IMR-90 (cell line): ENCODE data around the gene STOX2. TPM values are rescaled to one million over a fixed set of nuclear protein-coding genes. Genes with fewer than 3 reads are reported as not detected.

Experiments
- ATAC-seq: fragments of 200-7000 bp; cut with Tn5 transposase; 2 replicates; pipeline ENCODE4 v1.9.1; 2020; ENCODE audit warnings: low read depth, mild to moderate bottlenecking, moderate library complexity
- BruUV-seq: library from RNA; stranded (reverse); fragments of 400-500 nt; replicated peaks from 2 replicates; lab custom pipeline; 2021; lab: Mats Ljungman, UMichigan
- CTCF ChIA-PET: fragments of 300-600 bp; formaldehyde crosslinking; extraction: SDS; loops from one replicate; lab custom pipeline; 2021; ENCODE audit warnings: antibody characterized with exemption; lab: Yijun Ruan, JAX
- POLR2A ChIA-PET: fragments of 300-600 bp; sonication (Branson Sonifier 250); formaldehyde crosslinking; loops from one replicate; lab custom pipeline; 2022; ENCODE audit warnings: antibody characterized with exemption; ENCODE audit not compliant: unreplicated experiment; lab: Charles Lee
- DNase-seq: peaks from one replicate; pipeline ENCODE4 v3.0.0; 2013
- H2AFZ ChIP-seq: replicated peaks from 2 replicates; pipeline ENCODE3; 2013; ENCODE audit warnings: low read length, mild to moderate bottlenecking; ENCODE audit not compliant: poor library complexity
- H2AK5ac ChIP-seq: 2 replicates; pipeline ENCODE4 v1.6.1; 2013; ENCODE audit warnings: low read depth, low read length, inconsistent platforms
- H2AK9ac ChIP-seq: replicated peaks from 2 replicates; pipeline ENCODE3; 2013; ENCODE audit warnings: mild to moderate bottlenecking, low read depth, low read length, moderate library complexity; ENCODE audit not compliant: poor library complexity
- H2BK120ac ChIP-seq: 2 replicates; pipeline ENCODE4 v1.6.1; 2013; ENCODE audit warnings: low read depth, low read length, inconsistent platforms
- H2BK15ac ChIP-seq: 3 replicates; pipeline ENCODE4 v1.6.1; 2013; ENCODE audit warnings: low read depth, low read length, inconsistent platforms
- H2BK20ac ChIP-seq: 2 replicates; pipeline ENCODE4 v1.6.1; 2013; ENCODE audit warnings: low read depth, mild to moderate bottlenecking, inconsistent platforms, low read length, moderate library complexity
- H2BK5ac ChIP-seq: 2 replicates; pipeline ENCODE4 v1.6.1; 2013; ENCODE audit warnings: mild to moderate bottlenecking, low read depth, low read length, inconsistent platforms; ENCODE audit not compliant: poor library complexity, severe bottlenecking
- H3K14ac ChIP-seq: replicated peaks from 2 replicates; pipeline ENCODE4 v1.6.1; 2013; ENCODE audit warnings: low read depth, low read length, inconsistent platforms
- H3K18ac ChIP-seq: 2 replicates; pipeline ENCODE4 v1.6.1; 2013; ENCODE audit warnings: low read depth, low read length, control low read depth
- H3K23ac ChIP-seq: 2 replicates; pipeline ENCODE4 v1.6.1; 2013; ENCODE audit warnings: low read depth, low read length, inconsistent platforms
- H3K27ac ChIP-seq: 2 replicates; pipeline ENCODE4 v1.5.1; 2013; ENCODE audit warnings: mild to moderate bottlenecking, control low read depth, low read length; ENCODE audit not compliant: insufficient read depth
- H3K27me3 ChIP-seq: 2 replicates; pipeline ENCODE4 v1.6.1; 2013; ENCODE audit warnings: low read length; ENCODE audit not compliant: control insufficient read depth, insufficient read depth
- H3K36me3 ChIP-seq: 2 replicates; pipeline ENCODE4 v1.6.1; 2013; ENCODE audit warnings: low read length, mixed read lengths; ENCODE audit not compliant: control insufficient read depth, insufficient read depth
- H3K4ac ChIP-seq: 2 replicates; pipeline ENCODE4 v1.6.1; 2013; ENCODE audit warnings: low read depth, low read length, inconsistent platforms
- H3K4me1 ChIP-seq: 2 replicates; pipeline ENCODE4 v1.6.1; 2013; ENCODE audit warnings: low read length, mixed read lengths; ENCODE audit not compliant: control insufficient read depth, insufficient read depth
- H3K4me2 ChIP-seq: 2 replicates; pipeline ENCODE4 v1.6.1; 2013; ENCODE audit warnings: low read depth, mild to moderate bottlenecking, control low read depth, low read length, moderate library complexity
- H3K4me3 ChIP-seq: 2 replicates; pipeline ENCODE4 v1.5.1; 2013; ENCODE audit warnings: low read depth, mild to moderate bottlenecking, control low read depth, low read length, moderate library complexity; ENCODE audit not compliant: insufficient read depth
- H3K56ac ChIP-seq: 2 replicates; pipeline ENCODE4 v1.6.1; 2013; ENCODE audit warnings: low read length, inconsistent platforms; ENCODE audit not compliant: insufficient read depth; ENCODE audit errors: extremely low read depth
- H3K79me1 ChIP-seq, 2 experiments: 2 replicates each; pipeline ENCODE4 v1.6.1; 2013; ENCODE audit warnings: low read length in 2 of 2, inconsistent platforms in 1 of 2, low read depth in 1 of 2
- H3K9ac ChIP-seq: 2 replicates; pipeline ENCODE4 v1.6.1; 2013; ENCODE audit warnings: low read depth, low read length, control low read depth
- H3K9me1 ChIP-seq: 2 replicates; pipeline ENCODE4 v1.6.1; 2013; ENCODE audit warnings: low read length, inconsistent platforms; ENCODE audit not compliant: insufficient read depth
- H3K9me3 ChIP-seq: 2 replicates; pipeline ENCODE4 v1.6.1; 2013; ENCODE audit warnings: low read length; ENCODE audit not compliant: control insufficient read depth, insufficient read depth
- H4K20me1 ChIP-seq: 2 replicates; pipeline ENCODE4 v1.6.1; 2013; ENCODE audit warnings: low read length, inconsistent platforms; ENCODE audit not compliant: insufficient read depth
- H4K5ac ChIP-seq: 2 replicates; pipeline ENCODE4 v1.6.1; 2013; ENCODE audit warnings: mild to moderate bottlenecking, low read depth, low read length, control low read depth
- H4K8ac ChIP-seq, 2 experiments: 2 replicates each; pipeline ENCODE4 v1.6.1; 2013; ENCODE audit warnings: low read depth in 2 of 2, low read length in 2 of 2, control low read depth in 1 of 2, inconsistent platforms in 1 of 2
- H4K91ac ChIP-seq: 2 replicates; pipeline ENCODE4 v1.6.1; 2013; ENCODE audit warnings: low read depth, low read length, inconsistent platforms; ENCODE audit not compliant: insufficient read depth
- BHLHE40 ChIP-seq: fragments of 150-350 bp; IDR thresholded peaks from 2 replicates; pipeline ENCODE4 v1.6.1; 2016; ENCODE audit warnings: mild to moderate bottlenecking, low read depth, low read length
- CEBPB ChIP-seq: IDR thresholded peaks from 2 replicates; pipeline ENCODE4 v1.6.1; 2012; ENCODE audit warnings: low read depth, low read length, improper control_type of control experiment
- CHD1 ChIP-seq: IDR thresholded peaks from 2 replicates; pipeline ENCODE4 v1.6.1; 2012; ENCODE audit warnings: low read depth, low read length, improper control_type of control experiment
- CTCF ChIP-seq: conservative IDR thresholded peaks from 2 replicates; pipeline ENCODE4 v1.5.1; 2012; ENCODE audit warnings: mild to moderate bottlenecking, low read depth, low read length, improper control_type of control experiment
- ELK1 ChIP-seq: fragments of 150-350 bp; IDR thresholded peaks from 2 replicates; pipeline ENCODE4 v1.6.1; 2016; ENCODE audit warnings: low read depth, mild to moderate bottlenecking, low read length, moderate library complexity, borderline replicate concordance
- FOS ChIP-seq: fragments of 150-350 bp; IDR thresholded peaks from 2 replicates; pipeline ENCODE4 v1.6.1; 2016; ENCODE audit warnings: low read depth, low read length
- MAFK ChIP-seq: IDR thresholded peaks from 2 replicates; pipeline ENCODE4 v1.6.1; 2012; ENCODE audit warnings: low read depth, low read length, improper control_type of control experiment
- MXI1 ChIP-seq: IDR thresholded peaks from 2 replicates; pipeline ENCODE4 v1.6.1; 2012; ENCODE audit warnings: low read depth, mild to moderate bottlenecking, low read length, moderate library complexity, borderline replicate concordance
- NFE2L2 ChIP-seq: fragments of 150-350 bp; IDR thresholded peaks from 2 replicates; pipeline ENCODE4 v1.6.1; 2016; ENCODE audit warnings: low read depth, mild to moderate bottlenecking, low read length
- POLR2A ChIP-seq: IDR thresholded peaks from 2 replicates; pipeline ENCODE4 v1.6.1; 2012; ENCODE audit warnings: mild to moderate bottlenecking, low read depth, low read length
- RCOR1 ChIP-seq: IDR thresholded peaks from 2 replicates; pipeline ENCODE4 v1.6.1; 2012; ENCODE audit warnings: mild to moderate bottlenecking, low read length, improper control_type of control experiment; ENCODE audit not compliant: insufficient replicate concordance
- RFX5 ChIP-seq: IDR thresholded peaks from 2 replicates; pipeline ENCODE4 v1.8.0; 2012; ENCODE audit warnings: low read depth, mild to moderate bottlenecking, low read length, moderate library complexity
- WGBS, 2 experiments: methylation state at CpG; one replicate each; pipeline versions ENCODE4 v1.1.5 to v1.1.7; 2013; ENCODE audit warnings: missing lambda C conversion rate in 2 of 2; ENCODE audit not compliant: insufficient read length in 1 of 2; ENCODE audit errors: extremely low coverage in 2 of 2; 5-methylcytosine and 5-hydroxymethylcytosine counted together
- dilution Hi-C: fragments of 300-500 bp; cut with HindIII; formaldehyde crosslinking; loops from one replicate; pipeline ENCODE4 v1.14.3; 2018; ENCODE audit warnings: low sequenced_read_pairs; ENCODE audit not compliant: unreplicated experiment
- in situ Hi-C: fragments of 300-500 bp; cut with MboI; formaldehyde crosslinking; loops from 3 replicates; pipeline ENCODE4 v1.14.3; 2019; ENCODE audit warnings: low sequenced_read_pairs, inconsistent platforms, mixed read lengths
- intact Hi-C: fragments of 100-400 bp; cut with micrococcal nuclease; formaldehyde crosslinking; loops from 2 replicates; pipeline ENCODE4 v1.10.0; 2022
- polyA plus RNA-seq, 3 experiments: library from polyadenylated mRNA; depleted of rRNA; stranded (reverse); fragments of >200 nt; gene quantifications; 2 replicates each; pipeline ENCODE4 v1.2.3, GENCODE V29; 2012; ENCODE audit warnings: low replicate concordance in 1 of 3
- total RNA-seq: library from RNA; depleted of rRNA; stranded (reverse); fragments of >200 nt; gene quantifications from 2 replicates; pipeline ENCODE4 v1.2.3, GENCODE V29; 2012
- TF ChIP-seq, protein P1 (sequence below): fragments of 150-350 bp; IDR thresholded peaks from 2 replicates; pipeline ENCODE4 v1.6.1; 2017; ENCODE audit warnings: mild to moderate bottlenecking, antibody characterized with exemption, low read length, low read depth

The STOX2 gene
- total and polyA plus RNA-seq, 2 of the 4 experiments (the other 2 are of a cell fraction) = 1.1 to 5.4 TPM

GRCh38 chr4:183889190-183889589 lies 15.9 kb upstream of the STOX2 start:
- H2AFZ ChIP-seq = no peak overlapping the region
- H3K79me1 ChIP-seq = no peaks in the 10 kb centered on the region
- H2AK9ac ChIP-seq = no peak overlapping the region
- no peak overlapping the region for H2BK5ac ChIP-seq
- H3K56ac ChIP-seq = no peak overlapping the region
- intact Hi-C loops (no loop called here), dilution Hi-C loops (no loop called here), in situ Hi-C loops (no loop called here)
- no peak overlapping the region for H2BK120ac ChIP-seq
- POLR2A ChIA-PET = no interaction called here
- H3K9me3 ChIP-seq = no peaks in the 10 kb centered on the region
- no peaks in the 10 kb centered on the region for H3K9me1 ChIP-seq
- no peaks in the 10 kb centered on the region; the same call in 1 of the 2 replicates for H3K27me3 ChIP-seq
- TF ChIP-seq MXI1 = no peak
- TF ChIP-seq NFE2L2 = no peak
- TF ChIP-seq RFX5 = no peak
- no peak for TF ChIP-seq FOS
- no peak for TF ChIP-seq CEBPB
- no peak for TF ChIP-seq CHD1
- no peak for TF ChIP-seq RCOR1
- no peak for TF ChIP-seq CTCF
- no peak for TF ChIP-seq ELK1
- no peak for TF ChIP-seq BHLHE40
- TF ChIP-seq MAFK = no peak
- TF ChIP-seq POLR2A = no peak
- TF ChIP-seq, protein P1, sequence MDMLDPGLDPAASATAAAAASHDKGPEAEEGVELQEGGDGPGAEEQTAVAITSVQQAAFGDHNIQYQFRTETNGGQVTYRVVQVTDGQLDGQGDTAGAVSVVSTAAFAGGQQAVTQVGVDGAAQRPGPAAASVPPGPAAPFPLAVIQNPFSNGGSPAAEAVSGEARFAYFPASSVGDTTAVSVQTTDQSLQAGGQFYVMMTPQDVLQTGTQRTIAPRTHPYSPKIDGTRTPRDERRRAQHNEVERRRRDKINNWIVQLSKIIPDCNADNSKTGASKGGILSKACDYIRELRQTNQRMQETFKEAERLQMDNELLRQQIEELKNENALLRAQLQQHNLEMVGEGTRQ = no peak
- H3K18ac ChIP-seq = no peak overlapping the region
- no peak overlapping the region for H3K23ac ChIP-seq
- H4K5ac ChIP-seq = no peak overlapping the region
- no peaks in the 10 kb centered on the region for H4K20me1 ChIP-seq
- H2BK20ac ChIP-seq = no peak overlapping the region
- no TSS peak for BruUV-seq
- no peak overlapping the region for H3K4me3 ChIP-seq
- no peak overlapping the region for H3K27ac ChIP-seq
- WGBS, 2 experiments = 86% methylated on average over 1 of the region's 5 CpGs; no CpG with 5 or more reads in 1 of the 2 experiments
- H4K8ac ChIP-seq = no peak overlapping the region
- H3K14ac ChIP-seq = no peak overlapping the region
- H3K4me2 ChIP-seq = no peak overlapping the region
- no peak overlapping the region for H2BK15ac ChIP-seq
- no peak for ATAC-seq
- no peak overlapping the region for H2AK5ac ChIP-seq
- CTCF ChIA-PET = no interaction called here
- no peaks in the 10 kb centered on the region for H3K36me3 ChIP-seq
- no peak for DNase-seq
- H4K91ac ChIP-seq = no peak overlapping the region
- peaks cover 2% of the 10 kb centered on the region; the same call in 1 of the 2 replicates for H3K4me1 ChIP-seq
- H3K4ac ChIP-seq = no peak overlapping the region
- H3K9ac ChIP-seq = no peak overlapping the region
